Spleen (tissue), 7 donors: Measurements from ENCODE around the gene AP5B1.

Source experiments
- CTCF ChIP-seq, 11 experiments: fragments of 200-600 bp in 7 of 11; fragments of 450-650 bp in 4 of 11; sonication (generic) in 4 of 11; IDR thresholded peaks in 8 of 11; conservative IDR thresholded peaks in 3 of 11; 1 replicate in 7 of 11; 2 replicates in 4 of 11; pipeline versions ENCODE4 v1.4.0 to v1.8.0; 2016 to 2021; ENCODE audit warnings: antibody characterized with exemption in 11 of 11, inconsistent platforms in 4 of 11, mild to moderate bottlenecking in 1 of 11
- POLR2A ChIP-seq, 3 donors: fragments of 450-650 bp; IDR thresholded peaks; one replicate each; pipeline ENCODE4 v1.5.1; 2017; ENCODE audit warnings: antibody characterized with exemption in 3 of 3, mild to moderate bottlenecking in 1 of 3
- donor health status: DM: no; HTN: no; CAD: no; lungs with moderate emphysema.
- donor health status: DM: no; HTN: no; CAD: no.
- donor health status: DM: no; HTN: no; CAD: no.

- no peak for TF ChIP-seq CTCF (IDR thresholded peaks at IDR 0.05 in 8 of 11, conservative IDR thresholded peaks at IDR 0.05 in 3 of 11)
- no peak for TF ChIP-seq POLR2A (IDR thresholded peaks at IDR 0.05)
Measured at GRCh38 chr11:65808744-65809341, 28.1 kb upstream of the AP5B1 start.
